ENCODE measurements around the gene ZNF438.
"Not testable (repeated sequence)": the region's sequence is repeated elsewhere in the genome, so short reads cannot be mapped to it uniquely, and the experiment has no call there.

The ZNF438 gene

GRCh38 chr10:31070691-31071090 lies 39.0 kb upstream of the ZNF438 start:
- Histone ChIP-seq H3K27ac (no peak overlapping the region), H3K9me3 (no peaks in the 10 kb centered on the region), H3K36me3 (no peaks in the 10 kb centered on the region), H3K27me3 (no peaks in the 10 kb centered on the region), H3K4me1 (peaks cover 6% of the 10 kb centered on the region; the same call in 1 of the 2 replicates), H4K20me1 (no peaks in the 10 kb centered on the region), H3K9ac (no peak overlapping the region), H3K4me3 (no peak overlapping the region), H3K4me2 (no peak overlapping the region)
- TF ChIP-seq Cebpa-rat (IDR thresholded peaks at IDR 0.05) = no peak

- no peaks in the 10 kb centered on the region for H4K20me1 ChIP-seq
- no peaks in the 10 kb centered on the region for H3K9me3 ChIP-seq
- peaks cover 6% of the 10 kb centered on the region; the same call in 1 of the 2 replicates for H3K4me1 ChIP-seq
- H3K27me3 ChIP-seq = no peaks in the 10 kb centered on the region
- no peak for TF ChIP-seq Cebpa-rat (IDR thresholded peaks at IDR 0.05)
- no peaks in the 10 kb centered on the region for H3K36me3 ChIP-seq
- no peak overlapping the region for H3K9ac ChIP-seq
- H3K4me3 ChIP-seq = no peak overlapping the region
- H3K27ac ChIP-seq = no peak overlapping the region
- no peak overlapping the region for H3K4me2 ChIP-seq
Observed at GRCh38 chr10:31070025-31070424, 38.4 kb upstream of the ZNF438 start.

- no peaks in the 10 kb centered on the region for H3K27me3 ChIP-seq
- no peaks in the 10 kb centered on the region for H3K36me3 ChIP-seq
- H4K20me1 ChIP-seq = no peaks in the 10 kb centered on the region
- H3K4me1 ChIP-seq = peaks cover 6% of the 10 kb centered on the region; the same call in 1 of the 2 replicates
- no peak overlapping the region for H3K9ac ChIP-seq
- no peak overlapping the region for H3K27ac ChIP-seq
- no peak overlapping the region for H3K4me2 ChIP-seq
- no peaks in the 10 kb centered on the region for H3K9me3 ChIP-seq
- no peak for TF ChIP-seq Cebpa-rat (IDR thresholded peaks at IDR 0.05)
- H3K4me3 ChIP-seq = no peak overlapping the region
Observed at GRCh38 chr10:31069411-31069810, 37.7 kb upstream of the ZNF438 start.

GRCh38 chr10:31064348-31064747 lies 32.7 kb upstream of the ZNF438 start:
- no peaks in the 10 kb centered on the region for H3K36me3 ChIP-seq
- peaks cover 6% of the 10 kb centered on the region; the same call in 1 of the 2 replicates for H3K4me1 ChIP-seq
- H3K27ac ChIP-seq = no peak overlapping the region
- no peak overlapping the region for H3K9ac ChIP-seq
- H3K4me2 ChIP-seq = no peak overlapping the region
- H4K20me1 ChIP-seq = no peaks in the 10 kb centered on the region
- no peak for TF ChIP-seq Cebpa-rat (IDR thresholded peaks at IDR 0.05)
- H3K27me3 ChIP-seq = no peaks in the 10 kb centered on the region
- H3K9me3 ChIP-seq = no peaks in the 10 kb centered on the region
- H3K4me3 ChIP-seq = no peak overlapping the region

GRCh38 chr10:31063841-31064240 lies 32.2 kb upstream of the ZNF438 start:
- no peak for TF ChIP-seq Cebpa-rat (IDR thresholded peaks at IDR 0.05)
- Histone ChIP-seq H3K27ac (no peak overlapping the region), H3K4me2 (no peak overlapping the region)

GRCh38 chr10:31062856-31063255 lies 31.2 kb upstream of the ZNF438 start:
- no peak overlapping the region for H3K27ac ChIP-seq
- H4K20me1 ChIP-seq = no peaks in the 10 kb centered on the region
- no peak for TF ChIP-seq Cebpa-rat (IDR thresholded peaks at IDR 0.05)
- H3K4me3 ChIP-seq = no peak overlapping the region
- no peak overlapping the region for H3K9ac ChIP-seq
- H3K9me3 ChIP-seq = no peaks in the 10 kb centered on the region
- H3K4me2 ChIP-seq = no peak overlapping the region
- no peaks in the 10 kb centered on the region for H3K36me3 ChIP-seq
- H3K4me1 ChIP-seq = peaks cover 6% of the 10 kb centered on the region; the same call in 1 of the 2 replicates
- H3K27me3 ChIP-seq = no peaks in the 10 kb centered on the region

More at GRCh38 chr10:31063841-31064240, 32.2 kb upstream of the ZNF438 start:
- no peaks in the 10 kb centered on the region for H3K9me3 ChIP-seq
- no peaks in the 10 kb centered on the region for H3K36me3 ChIP-seq
- H3K27me3 ChIP-seq = no peaks in the 10 kb centered on the region
- H3K9ac ChIP-seq = no peak overlapping the region
- H4K20me1 ChIP-seq = no peaks in the 10 kb centered on the region
- H3K4me3 ChIP-seq = no peak overlapping the region
- H3K4me1 ChIP-seq = peaks cover 6% of the 10 kb centered on the region; the same call in 1 of the 2 replicates

GRCh38 chr10:31061941-31062340 lies 30.3 kb upstream of the ZNF438 start:
- Histone ChIP-seq H3K4me3 (no peak overlapping the region), H3K9ac (no peak overlapping the region), H3K27me3 (no peaks in the 10 kb centered on the region), H3K4me2 (no peak overlapping the region), H4K20me1 (no peaks in the 10 kb centered on the region), H3K4me1 (peaks cover 5% of the 10 kb centered on the region; the same call in 1 of the 2 replicates), H3K36me3 (no peaks in the 10 kb centered on the region), H3K27ac (no peak overlapping the region), H3K9me3 (no peaks in the 10 kb centered on the region)
- TF ChIP-seq Cebpa-rat (IDR thresholded peaks at IDR 0.05) = no peak

- H3K9ac ChIP-seq = no peak overlapping the region
- H3K27me3 ChIP-seq = no peaks in the 10 kb centered on the region
- TF ChIP-seq Cebpa-rat (IDR thresholded peaks at IDR 0.05) = no peak
- no peak overlapping the region for H3K4me3 ChIP-seq
- H3K36me3 ChIP-seq = no peaks in the 10 kb centered on the region
- no peak overlapping the region for H3K27ac ChIP-seq
- H4K20me1 ChIP-seq = no peaks in the 10 kb centered on the region
- H3K4me2 ChIP-seq = no peak overlapping the region
- H3K4me1 ChIP-seq = no peaks in the 10 kb centered on the region
- H3K9me3 ChIP-seq = no peaks in the 10 kb centered on the region; the same call in 1 of the 2 replicates
Observed at GRCh38 chr10:31058795-31059703, 27.4 kb upstream of the ZNF438 start.

GRCh38 chr10:31056678-31057077 lies 25.0 kb upstream of the ZNF438 start:
- not testable (repeated sequence) for H3K36me3 ChIP-seq, H3K27ac ChIP-seq, H3K4me3 ChIP-seq, H3K27me3 ChIP-seq, H4K20me1 ChIP-seq, H3K9ac ChIP-seq, H3K4me1 ChIP-seq, H3K4me2 ChIP-seq, H3K9me3 ChIP-seq

GRCh38 chr10:31055573-31056251 lies 24.0 kb upstream of the ZNF438 start:
- TF ChIP-seq Cebpa-rat (IDR thresholded peaks at IDR 0.05) = no peak
- Histone ChIP-seq H3K9me3 (no peaks in the 10 kb centered on the region; the same call in 1 of the 2 replicates), H3K9ac (no peak overlapping the region)

More at GRCh38 chr10:31055573-31056251, 24.0 kb upstream of the ZNF438 start:
- no peak overlapping the region for H3K4me3 ChIP-seq
- H4K20me1 ChIP-seq = no peaks in the 10 kb centered on the region
- H3K4me1 ChIP-seq = no peaks in the 10 kb centered on the region
- no peaks in the 10 kb centered on the region for H3K36me3 ChIP-seq
- H3K27ac ChIP-seq = no peak overlapping the region
- no peak overlapping the region for H3K4me2 ChIP-seq
- H3K27me3 ChIP-seq = no peaks in the 10 kb centered on the region
